Gastrocnemius medialis (tissue), 4 donors: ENCODE measurements around the gene QPCT. TPM values are rescaled to one million over a fixed set of nuclear protein-coding genes. Genes with fewer than 3 reads are reported as not detected.
A peak's percentile ranks its signal among the peaks of the same experiment; 100 is the strongest.

Experiments
- ATAC-seq, 2 donors: fragments of 150-250 bp; one replicate each; pipeline ENCODE4 v1.9.1; 2016
- DNase-seq, 2 donors: peaks; one replicate each; pipeline ENCODE4 v3.0.0-alpha.2; 2019
- H3K27ac ChIP-seq, 4 donors: fragments of 200-600 bp; sonication (generic); 1 replicate in 1 of 4; 2 replicates in 3 of 4; pipeline ENCODE4 v1.5.1; 2016 to 2018; ENCODE audit warnings: mild to moderate bottlenecking in 2 of 4, moderate library complexity in 1 of 4
- H3K27me3 ChIP-seq, 3 donors: fragments of 200-600 bp; sonication (generic) in 2 of 3; 1 replicate in 1 of 3; 2 replicates in 2 of 3; pipeline versions ENCODE4 v1.5.1 to v1.6.0; 2016 to 2019; ENCODE audit warnings: mild to moderate bottlenecking in 1 of 3, moderate library complexity in 1 of 3
- H3K36me3 ChIP-seq, 2 donors: fragments of 200-600 bp; sonication (generic) in 1 of 2; one replicate each; pipeline ENCODE4 v1.5.1; 2017 to 2018
- H3K4me1 ChIP-seq, 2 donors: fragments of 200-600 bp; sonication (generic) in 1 of 2; one replicate each; pipeline ENCODE4 v1.5.1; 2016 to 2017; ENCODE audit warnings: mild to moderate bottlenecking in 2 of 2
- H3K4me3 ChIP-seq, 4 donors: fragments of 200-600 bp; sonication (generic) in 3 of 4; 1 replicate in 1 of 4; 2 replicates in 3 of 4; pipeline ENCODE4 v1.5.1; 2016 to 2019; ENCODE audit warnings: mild to moderate bottlenecking in 2 of 4
- H3K9me3 ChIP-seq, 3 donors: fragments of 200-600 bp; sonication (generic) in 2 of 3; 1 replicate in 1 of 3; 2 replicates in 2 of 3; pipeline ENCODE4 v1.5.1; 2016 to 2019
- CTCF ChIP-seq, 5 experiments: fragments of 450-650 bp in 3 of 5; fragments of 200-600 bp in 2 of 5; sonication (generic) in 2 of 5; IDR thresholded peaks in 4 of 5; conservative IDR thresholded peaks in 1 of 5; 1 replicate in 4 of 5; 2 replicates in 1 of 5; pipeline ENCODE4 v1.5.1; 2016 to 2019; ENCODE audit warnings: antibody characterized with exemption in 5 of 5, mild to moderate bottlenecking in 3 of 5, moderate library complexity in 3 of 5
- POLR2A ChIP-seq, 2 donors: fragments of 450-650 bp; IDR thresholded peaks; one replicate each; pipeline ENCODE4 v1.6.1; 2017; ENCODE audit warnings: antibody characterized with exemption in 2 of 2, mild to moderate bottlenecking in 2 of 2, moderate library complexity in 2 of 2
- in situ Hi-C, 4 donors: fragments of 200-750 bp; cut with MboI; loops; one replicate each; pipeline versions ENCODE4 v1.15.0 to v1.8.0; 2017; ENCODE audit warnings: low sequenced_read_pairs in 4 of 4
- intact Hi-C: fragments of 100-400 bp; cut with DNase I; formaldehyde crosslinking; loops from one replicate; pipeline ENCODE4 v1.15.1; 2023; ENCODE audit warnings: low total_unique reads
- total RNA-seq, 4 donors: library from RNA; depleted of rRNA; stranded (reverse); fragments of >200 nt; gene quantifications; one replicate each; pipeline versions ENCODE4 v1.1.0 to v1.2.3, GENCODE V29; 2016

Gene QPCT
- total RNA-seq, 4 donors from 2014 or later: 1.5 to 6.4 (median 4.7) TPM

DNA sequence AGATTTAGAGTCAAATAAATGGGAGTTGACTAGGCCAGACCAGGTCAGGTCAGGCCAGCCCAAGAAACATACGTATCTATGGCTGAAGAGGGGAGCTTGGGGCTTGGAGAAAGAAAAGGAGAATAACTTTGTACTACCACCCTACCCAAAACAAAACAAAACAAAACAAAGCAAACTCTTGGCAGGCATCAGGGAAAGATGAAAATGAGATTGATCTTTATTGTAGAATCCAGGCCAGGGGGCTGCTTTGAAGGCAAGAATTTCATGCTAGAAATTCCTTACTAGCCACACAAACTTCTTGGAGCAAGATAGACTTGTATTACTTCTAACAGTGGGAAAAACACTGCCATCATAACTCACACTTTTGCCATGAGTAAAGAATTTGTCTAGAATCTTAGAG lies 26.2 kb downstream of the QPCT start:
- no peak overlapping the region for H3K27ac ChIP-seq
- DNase-seq (no peak), ATAC-seq (no peak)
- H3K4me3 ChIP-seq: no peak overlapping the region
- H3K27me3 ChIP-seq: no peaks in the 10 kb centered on the region
- in situ Hi-C loops (no loop called here), intact Hi-C loops (no loop called here)
- H3K9me3 ChIP-seq: no peaks in the 10 kb centered on the region
- no peak for TF ChIP-seq POLR2A (IDR thresholded peaks at IDR 0.05)
- TF ChIP-seq CTCF (IDR thresholded peaks at IDR 0.05 in 4 of 5, conservative IDR thresholded peaks at IDR 0.05 in 1 of 5): no peak
- H3K4me1 ChIP-seq: peaks cover 9 to 11% of the 10 kb centered on the region in 2 donors
- H3K36me3 ChIP-seq: no peaks in the 10 kb centered on the region

- Histone ChIP-seq H3K36me3 (no peaks in the 10 kb centered on the region), H3K27me3 (no peaks in the 10 kb centered on the region), H3K4me1 (peaks cover 5 to 8% of the 10 kb centered on the region in 2 donors), H3K9me3 (no peaks in the 10 kb centered on the region), H3K4me3 (no peak overlapping the region), H3K27ac (no peak overlapping the region)
- TF ChIP-seq POLR2A (IDR thresholded peaks at IDR 0.05) (no peak), CTCF (IDR thresholded peaks at IDR 0.05 in 4 of 5, conservative IDR thresholded peaks at IDR 0.05 in 1 of 5) (no peak)
- no peak for DNase-seq
- no peak for ATAC-seq
- in situ Hi-C loops: no loop called here
- intact Hi-C loops: no loop called here
Measured at GRCh38 chr2:37372000-37372399, 27.6 kb downstream of the QPCT start.

DNA sequence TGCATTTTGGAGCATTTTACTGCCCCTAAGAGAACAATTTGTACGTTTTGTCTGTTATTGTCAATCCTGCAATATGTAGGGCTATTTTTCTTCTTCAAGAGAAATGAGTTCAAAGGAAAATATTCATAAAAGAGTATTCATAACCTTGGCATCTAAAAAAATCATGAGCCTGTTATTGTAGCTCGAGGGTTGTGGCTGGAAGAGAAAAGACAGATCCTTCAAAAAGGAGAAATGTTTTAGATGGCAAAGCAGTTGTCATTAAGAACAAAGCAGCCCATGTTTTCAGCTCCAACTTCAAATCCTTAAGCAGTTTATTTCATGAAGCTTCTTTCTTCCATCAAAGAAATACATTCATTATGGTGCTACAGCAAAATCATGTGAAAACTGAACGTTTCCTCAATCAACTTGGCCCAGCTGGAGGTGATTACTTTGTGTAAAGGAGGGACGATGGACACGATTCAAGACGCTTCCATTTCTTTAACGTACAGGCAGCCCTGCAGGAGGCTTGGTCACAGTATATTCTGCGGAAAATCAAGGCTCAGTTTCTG lies 31.4 kb downstream of the QPCT start:
- Histone ChIP-seq H3K27me3 (no peaks in the 10 kb centered on the region), H3K36me3 (no peaks in the 10 kb centered on the region), H3K27ac (peak overlapping the region; percentile 78 to 90 (median 82)), H3K4me3 (no peak overlapping the region), H3K9me3 (no peaks in the 10 kb centered on the region), H3K4me1 (peaks cover 13 to 24% of the 10 kb centered on the region in 2 donors)
- no peak for DNase-seq
- in situ Hi-C loops (loop anchor here in 2 of 4 donors (25.0 kb wide), 2 partner anchors 886 to 911 kb away; no protein-coding TSS in a partner anchor), intact Hi-C loops (loop anchor here (5.0 kb wide), 2 partner anchors 54 to 144 kb away; partner anchors contain the start of genes CEBPZ, NDUFAF7 and PRKD3)
- no peak for ATAC-seq
- no peak for TF ChIP-seq POLR2A (IDR thresholded peaks at IDR 0.05)
- TF ChIP-seq CTCF (IDR thresholded peaks at IDR 0.05 in 4 of 5, conservative IDR thresholded peaks at IDR 0.05 in 1 of 5): no peak

DNA sequence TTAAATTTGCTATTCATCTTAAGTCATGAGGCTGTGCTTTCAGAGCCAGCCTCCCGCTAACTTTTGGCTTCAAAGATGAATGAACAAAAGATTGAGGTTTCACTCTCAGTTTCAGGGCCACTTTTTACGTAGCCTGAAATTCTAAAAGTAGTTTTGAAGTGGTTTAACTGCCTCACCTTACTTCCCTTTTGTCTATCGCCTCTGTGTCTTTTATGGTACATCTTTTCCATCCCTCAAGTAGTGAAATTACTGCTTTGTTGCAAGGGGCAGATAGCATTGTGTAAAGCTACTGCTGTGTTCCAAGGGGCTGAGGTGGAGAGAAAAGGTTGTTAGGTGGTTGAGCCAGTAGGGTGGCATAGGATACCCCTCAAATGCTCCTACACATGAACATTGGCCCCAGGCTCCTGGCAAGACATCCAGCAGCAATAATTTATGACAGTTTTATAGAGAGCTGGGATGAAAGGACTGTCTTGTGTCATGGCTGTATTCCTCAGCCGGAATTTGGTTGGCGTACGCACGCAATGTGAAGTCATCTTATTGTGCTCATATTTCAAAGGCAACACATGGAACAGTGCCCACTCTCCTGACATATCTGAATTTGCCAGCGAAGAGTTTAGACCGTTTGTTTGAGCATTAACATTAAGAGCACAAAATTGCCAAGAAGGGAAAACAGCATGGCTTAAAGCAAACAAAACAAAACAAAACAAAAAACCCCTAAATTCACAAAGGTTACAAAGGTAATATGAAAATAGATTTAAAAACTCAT lies 32.2 kb downstream of the QPCT start:
- Histone ChIP-seq H3K4me1 (peaks cover 13 to 24% of the 10 kb centered on the region in 2 donors), H3K27ac (peak overlapping the region; percentile 78 to 90 (median 82)), H3K27me3 (no peaks in the 10 kb centered on the region), H3K36me3 (no peaks in the 10 kb centered on the region), H3K9me3 (no peaks in the 10 kb centered on the region), H3K4me3 (peak overlapping the region in 2 of 4 donors; percentile 25 to 34)
- no peak for TF ChIP-seq POLR2A (IDR thresholded peaks at IDR 0.05)
- TF ChIP-seq CTCF (IDR thresholded peaks at IDR 0.05 in 4 of 5, conservative IDR thresholded peaks at IDR 0.05 in 1 of 5): no peak
- peak; percentile 95 for ATAC-seq
- intact Hi-C loops (loop anchor here (5.0 kb wide), 2 partner anchors 54 to 144 kb away; partner anchors contain the start of genes CEBPZ, NDUFAF7 and PRKD3), in situ Hi-C loops (loop anchor here in 2 of 4 donors (25.0 kb wide), 2 partner anchors 886 to 911 kb away; no protein-coding TSS in a partner anchor)
- DNase-seq: peak; percentile 83 to 87
